K562 (cell line): ENCODE measurements around the gene PCDH12. TPM values are rescaled to one million over a fixed set of nuclear protein-coding genes. Genes with fewer than 3 reads are reported as not detected.

ENCODE experiments used
- ARID1B ChIP-seq: fragments of 450-650 bp; IDR thresholded peaks from 2 replicates; pipeline ENCODE4 v1.6.1; 2016; ENCODE audit warnings: antibody characterized with exemption, mild to moderate bottlenecking, inconsistent platforms
- ARNT ChIP-seq, 2 experiments: fragments of 450-650 bp; IDR thresholded peaks; 2 replicates each; pipeline ENCODE4 v1.6.1; 2016; ENCODE audit warnings: mild to moderate bottlenecking in 1 of 2
- BACH1 ChIP-seq: fragments of 200-800 bp; sonication (Bioruptor generic); IDR thresholded peaks from 2 replicates; pipeline ENCODE4 v1.6.1; 2016; ENCODE audit warnings: missing genetic modification characterization, missing compliant biosample characterization
- CREM ChIP-seq: IDR thresholded peaks from 2 replicates; pipeline ENCODE4 v1.6.1; 2014; ENCODE audit warnings: antibody characterized with exemption, low read depth
- ESRRB ChIP-seq: fragments of 250-450 bp; sonication (Bioruptor Pico); IDR thresholded peaks from 2 replicates; pipeline ENCODE4 v1.5.0; 2020; ENCODE audit warnings: mild to moderate bottlenecking, moderate library complexity, borderline replicate concordance
- HCFC1 ChIP-seq: IDR thresholded peaks from 2 replicates; pipeline ENCODE4 v1.6.1; 2012; ENCODE audit warnings: low read depth, low read length, improper control_type of control experiment
- HDAC1 ChIP-seq, 2 experiments: fragments of 450-650 bp; IDR thresholded peaks; 2 replicates each; pipeline ENCODE4 v1.6.1; 2016 to 2017; ENCODE audit warnings: inconsistent platforms in 1 of 2, mild to moderate bottlenecking in 1 of 2, moderate library complexity in 1 of 2
- L3MBTL2 ChIP-seq: fragments of 450-650 bp; IDR thresholded peaks from 2 replicates; pipeline ENCODE4 v1.6.1; 2016; ENCODE audit warnings: mild to moderate bottlenecking, moderate library complexity
- MAFK ChIP-seq: IDR thresholded peaks from 2 replicates; pipeline ENCODE4 v1.6.1; 2011; ENCODE audit warnings: low read length, improper control_type of control experiment
- MXI1 ChIP-seq: IDR thresholded peaks from 2 replicates; pipeline ENCODE4 v1.6.1; 2011; ENCODE audit warnings: low read depth, mild to moderate bottlenecking, improper control_type of control experiment, low read length
- NCOR1 ChIP-seq: fragments of 450-650 bp; IDR thresholded peaks from 2 replicates; pipeline ENCODE4 v1.6.1; 2016; ENCODE audit warnings: mild to moderate bottlenecking, moderate library complexity
- NFATC3 ChIP-seq: fragments of 450-650 bp; IDR thresholded peaks from 2 replicates; pipeline ENCODE4 v1.6.1; 2017; ENCODE audit warnings: mild to moderate bottlenecking
- SRSF1 ChIP-seq: fragments of 200-400 bp; formaldehyde crosslinking; IDR thresholded peaks from 2 replicates; pipeline ENCODE4 v1.6.1; 2017; ENCODE audit warnings: mild to moderate bottlenecking, low read depth, low read length, moderate library complexity
- TAF9B ChIP-seq: fragments of 450-650 bp; IDR thresholded peaks from 2 replicates; pipeline ENCODE4 v1.6.1; 2018; ENCODE audit warnings: mild to moderate bottlenecking; ENCODE audit not compliant: partially characterized antibody
- ZNF175 ChIP-seq: fragments of 200-800 bp; sonication (Bioruptor generic); IDR thresholded peaks from 2 replicates; pipeline ENCODE4 v1.6.1; 2016; ENCODE audit warnings: low read depth, mild to moderate bottlenecking, missing genetic modification characterization, missing compliant biosample characterization
- polyA plus RNA-seq, 8 experiments: library from polyadenylated mRNA; depleted of rRNA in 4 of 8; stranded (reverse) in 5 of 8; unstranded in 3 of 8; fragments of >200 nt; fragmentation: Nextera tagmentation in 2 of 8; fragmentation: Illumina TruSeq in 1 of 8; extraction: Ambion mirVana in 2 of 8; extraction: Trizol in 1 of 8; gene quantifications; 2 replicates each; pipeline versions ENCODE4 v1.2.1 to v1.2.3, GENCODE V29; 2011 to 2014; ENCODE audit warnings: inconsistent platforms in 1 of 8, missing spikeins in 1 of 8
- total RNA-seq, 7 experiments: library from RNA; depleted of rRNA in 6 of 7; stranded (reverse); fragments of >200 nt in 6 of 7; fragmentation: Illumina TruSeq in 2 of 7; extraction: Trizol in 2 of 7; gene quantifications; 2 replicates each; pipeline versions ENCODE4 v1.2.1 to v1.2.3, GENCODE V29; 2011 to 2021; ENCODE audit warnings: low replicate concordance in 1 of 7
- TF ChIP-seq, protein P1 (sequence below), 2 experiments: IDR thresholded peaks in 1 of 2; conservative IDR thresholded peaks in 1 of 2; 2 replicates each; pipeline ENCODE4 v1.6.1; 2016; ENCODE audit warnings: low read depth in 2 of 2, mild to moderate bottlenecking in 1 of 2, missing compliant biosample characterization in 1 of 2, missing genetic modification characterization in 1 of 2, moderate library complexity in 1 of 2

The PCDH12 gene
- total and polyA plus RNA-seq, 9 of the 15 experiments (the other 6 are each of a cell fraction or from before 2014, with no cell fraction given): 0.01 to 0.04 (median 0.01) TPM; not detected in 4

DNA sequence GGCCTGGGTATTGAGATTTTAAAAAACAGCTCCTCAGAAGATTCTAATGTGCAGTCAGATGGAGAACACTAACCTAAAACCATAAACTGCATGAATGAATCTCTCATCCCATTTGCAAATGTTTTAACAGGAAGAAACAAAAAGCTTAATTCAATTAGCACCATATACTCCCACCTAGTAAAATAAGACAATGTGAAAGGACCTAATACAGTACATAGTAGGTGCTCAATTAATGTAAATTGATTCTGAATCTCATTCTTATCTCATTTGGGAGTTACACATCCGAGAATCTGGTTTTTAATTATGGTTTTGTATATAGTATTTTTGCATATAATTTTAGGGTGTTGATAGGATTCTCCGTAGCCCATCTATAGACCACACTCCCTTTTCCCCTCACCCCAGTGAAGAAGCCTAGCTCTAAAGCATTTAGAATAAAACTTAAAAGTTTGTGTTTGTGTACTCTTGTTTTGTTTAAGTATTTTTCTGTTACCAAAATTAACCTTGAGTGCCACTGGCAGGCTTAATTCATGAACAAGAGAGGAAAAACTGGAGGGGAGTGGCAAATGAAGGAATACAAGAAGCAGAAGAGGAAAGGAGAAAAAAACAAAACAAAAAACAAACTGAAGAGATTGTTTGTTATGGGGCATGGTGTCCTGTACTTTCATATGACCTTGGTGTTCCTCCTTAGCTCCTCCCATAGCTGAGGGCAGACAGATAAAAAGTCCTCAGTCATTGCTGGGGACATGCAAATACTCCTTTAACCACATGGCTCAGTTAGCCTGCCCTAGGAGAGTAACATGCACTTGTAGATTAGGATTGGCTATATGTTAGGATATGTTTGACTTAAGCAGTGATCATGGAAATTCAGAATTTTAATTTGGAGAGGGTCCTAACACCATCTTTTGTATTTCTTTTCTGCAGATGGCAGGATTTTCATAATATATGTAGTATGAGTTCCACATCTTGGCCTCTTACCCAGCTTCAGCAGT lies 12.1 kb upstream of the PCDH12 start (continued):
- TF ChIP-seq TAF9B: peak; percentile 27
- no peak for TF ChIP-seq ZNF175
- TF ChIP-seq ARNT (IDR thresholded peaks at IDR 0.05): peak in 1 of 2 experiments; percentile 62; a peak in 1 of 4 replicates
- TF ChIP-seq, protein P1, sequence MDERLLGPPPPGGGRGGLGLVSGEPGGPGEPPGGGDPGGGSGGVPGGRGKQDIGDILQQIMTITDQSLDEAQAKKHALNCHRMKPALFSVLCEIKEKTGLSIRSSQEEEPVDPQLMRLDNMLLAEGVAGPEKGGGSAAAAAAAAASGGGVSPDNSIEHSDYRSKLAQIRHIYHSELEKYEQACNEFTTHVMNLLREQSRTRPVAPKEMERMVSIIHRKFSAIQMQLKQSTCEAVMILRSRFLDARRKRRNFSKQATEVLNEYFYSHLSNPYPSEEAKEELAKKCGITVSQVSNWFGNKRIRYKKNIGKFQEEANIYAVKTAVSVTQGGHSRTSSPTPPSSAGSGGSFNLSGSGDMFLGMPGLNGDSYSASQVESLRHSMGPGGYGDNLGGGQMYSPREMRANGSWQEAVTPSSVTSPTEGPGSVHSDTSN (CRISPR knock-in tag; IDR thresholded peaks at IDR 0.05; ENCODE audit: low read depth): no peak
- TF ChIP-seq, protein P1 (tag; conservative IDR thresholded peaks at IDR 0.05; ENCODE audit: low read depth): 0 out of 2 replicates have a peak, but pooled peaks have one; percentile 24
- peak; percentile 60; the same call in 1 of the 2 replicates for TF ChIP-seq MXI1
- TF ChIP-seq NCOR1: peak; percentile 53
- TF ChIP-seq MAFK: peak; percentile 75
- no peak for TF ChIP-seq HCFC1
- peak; percentile 67 for TF ChIP-seq ARID1B
- TF ChIP-seq SRSF1: no peak
- TF ChIP-seq BACH1 (tag): peak; percentile 72
- TF ChIP-seq NFATC3: no peak
- TF ChIP-seq CREM: 0 out of 2 replicates have a peak, but pooled peaks have one; percentile 28
- TF ChIP-seq ESRRB: no peak
- TF ChIP-seq L3MBTL2: peak; percentile 81
- peak in 1 of 2 experiments; percentile 55; a peak in 1 of 4 replicates for TF ChIP-seq HDAC1 (IDR thresholded peaks at IDR 0.05)
